ENCODE data around the gene FAM237B. TPM values are rescaled to one million over a fixed set of nuclear protein-coding genes. Genes with fewer than 3 reads are reported as not detected.

The FAM237B gene
- total and polyA plus RNA-seq, 12 donors: not detected

DNA sequence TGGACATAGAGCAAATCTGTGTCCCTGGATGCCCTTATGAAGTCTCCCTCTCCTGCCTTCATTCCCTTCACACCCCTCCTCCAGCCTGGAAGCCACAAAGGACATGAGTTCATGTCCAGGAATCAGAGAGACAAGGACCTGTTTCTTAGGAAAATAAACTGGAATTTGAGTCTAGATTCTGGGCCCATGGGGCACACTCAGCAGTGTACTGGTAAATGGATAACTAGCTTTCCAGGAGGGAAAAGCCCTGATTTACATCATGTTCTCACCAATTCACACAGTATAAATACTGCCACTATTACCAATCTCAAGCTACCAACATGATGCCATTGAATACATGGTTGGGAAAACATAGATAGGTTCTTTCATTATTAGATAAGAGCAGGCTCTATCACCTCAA, 9.9 kb downstream of the FAM237B start:
- H3K36me3 ChIP-seq: peaks cover 0 to 49% (median 0%) of the 10 kb centered on the region in 9 donors
- ATAC-seq: no peak
- intact Hi-C loops (cut with DNase I): loop anchor here in 6 of 10 donors (5.0 to 10.0 kb wide), 4 partner anchors 104 to 1236 kb away; no protein-coding TSS in a partner anchor
- no peaks in the 10 kb centered on the region for H3K4me1 ChIP-seq
- no peak for DNase-seq
- H3K27me3 ChIP-seq: peaks cover 0 to under 1% (median 0%) of the 10 kb centered on the region in 7 donors
- no peak overlapping the region for H3K27ac ChIP-seq
- no peak overlapping the region for H3K4me3 ChIP-seq
- no peaks in the 10 kb centered on the region for H3K9me3 ChIP-seq
- TF ChIP-seq, protein P1, sequence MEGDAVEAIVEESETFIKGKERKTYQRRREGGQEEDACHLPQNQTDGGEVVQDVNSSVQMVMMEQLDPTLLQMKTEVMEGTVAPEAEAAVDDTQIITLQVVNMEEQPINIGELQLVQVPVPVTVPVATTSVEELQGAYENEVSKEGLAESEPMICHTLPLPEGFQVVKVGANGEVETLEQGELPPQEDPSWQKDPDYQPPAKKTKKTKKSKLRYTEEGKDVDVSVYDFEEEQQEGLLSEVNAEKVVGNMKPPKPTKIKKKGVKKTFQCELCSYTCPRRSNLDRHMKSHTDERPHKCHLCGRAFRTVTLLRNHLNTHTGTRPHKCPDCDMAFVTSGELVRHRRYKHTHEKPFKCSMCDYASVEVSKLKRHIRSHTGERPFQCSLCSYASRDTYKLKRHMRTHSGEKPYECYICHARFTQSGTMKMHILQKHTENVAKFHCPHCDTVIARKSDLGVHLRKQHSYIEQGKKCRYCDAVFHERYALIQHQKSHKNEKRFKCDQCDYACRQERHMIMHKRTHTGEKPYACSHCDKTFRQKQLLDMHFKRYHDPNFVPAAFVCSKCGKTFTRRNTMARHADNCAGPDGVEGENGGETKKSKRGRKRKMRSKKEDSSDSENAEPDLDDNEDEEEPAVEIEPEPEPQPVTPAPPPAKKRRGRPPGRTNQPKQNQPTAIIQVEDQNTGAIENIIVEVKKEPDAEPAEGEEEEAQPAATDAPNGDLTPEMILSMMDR (IDR thresholded peaks at IDR 0.05): no peak

DNA sequence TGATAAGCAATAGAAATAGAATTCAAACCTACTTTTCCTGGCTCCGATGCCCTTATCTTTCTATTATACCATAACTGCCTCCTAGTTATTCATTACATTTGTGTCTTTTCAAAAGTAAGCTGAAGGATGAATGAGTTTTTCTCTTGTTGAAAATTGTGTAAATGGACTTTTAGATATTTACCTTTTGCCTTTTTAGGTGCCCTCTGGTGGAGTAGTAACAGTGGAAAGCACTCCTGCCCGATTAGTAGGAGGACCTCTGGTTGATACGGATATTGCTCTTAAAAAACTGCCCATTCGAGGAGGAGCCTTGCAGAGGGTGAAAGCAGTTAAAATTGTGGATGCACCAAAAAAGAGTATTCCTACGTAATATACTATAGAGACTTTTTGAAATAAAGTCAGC, 11.2 kb downstream of the FAM237B start:
- 89 to 91% methylated on average over 5 of the region's 5 CpGs for WGBS, 2 donors
- DNase-seq: no peak
- Histone ChIP-seq H3K27ac (no peak overlapping the region), H3K4me3 (no peak overlapping the region), H3K27me3 (no peaks in the 10 kb centered on the region), H3K4me1 (no peaks in the 10 kb centered on the region), H3K9me3 (no peaks in the 10 kb centered on the region), H3K36me3 (peaks cover 0 to 52% (median 0%) of the 10 kb centered on the region in 9 donors)
- TF ChIP-seq, protein P1 (IDR thresholded peaks at IDR 0.05): no peak
- intact Hi-C loops (cut with DNase I): loop anchor here in 6 of 10 donors (5.0 to 10.0 kb wide), 4 partner anchors 105 to 1235 kb away; no protein-coding TSS in a partner anchor
- no peak for ATAC-seq

DNA sequence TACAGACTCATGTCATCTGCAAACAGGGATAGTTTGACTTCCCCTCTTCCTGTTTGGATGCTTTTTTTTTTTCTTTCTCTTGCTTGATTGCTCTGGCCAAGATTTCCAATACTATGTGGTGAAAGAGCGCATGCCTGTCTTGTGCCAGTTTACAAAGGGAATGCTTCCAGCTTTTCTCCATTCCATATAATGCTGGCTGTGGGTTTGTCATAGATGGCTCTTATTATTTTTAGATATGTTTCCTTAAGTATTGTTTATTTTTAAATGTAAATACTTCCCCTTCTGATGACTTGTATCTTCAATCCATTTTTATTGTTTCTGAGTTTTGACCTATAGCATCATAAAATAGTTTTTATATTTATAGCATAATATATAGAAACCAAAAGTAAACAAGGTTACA, 17.9 kb downstream of the FAM237B start:
- H3K36me3 ChIP-seq: peaks cover 0 to 23% (median 0%) of the 10 kb centered on the region in 9 donors
- DNase-seq (no peak), ATAC-seq (no peak)
- H3K9me3 ChIP-seq: no peaks in the 10 kb centered on the region
- no peak overlapping the region for H3K4me3 ChIP-seq
- H3K4me1 ChIP-seq: no peaks in the 10 kb centered on the region
- intact Hi-C loops (cut with DNase I): no loop called here
- no peaks in the 10 kb centered on the region for H3K27me3 ChIP-seq
- TF ChIP-seq, protein P1 (IDR thresholded peaks at IDR 0.05): no peak
- 95 to 96% methylated on average over 1 of the region's 1 CpG for WGBS, 2 donors
- H3K27ac ChIP-seq: no peak overlapping the region

DNA sequence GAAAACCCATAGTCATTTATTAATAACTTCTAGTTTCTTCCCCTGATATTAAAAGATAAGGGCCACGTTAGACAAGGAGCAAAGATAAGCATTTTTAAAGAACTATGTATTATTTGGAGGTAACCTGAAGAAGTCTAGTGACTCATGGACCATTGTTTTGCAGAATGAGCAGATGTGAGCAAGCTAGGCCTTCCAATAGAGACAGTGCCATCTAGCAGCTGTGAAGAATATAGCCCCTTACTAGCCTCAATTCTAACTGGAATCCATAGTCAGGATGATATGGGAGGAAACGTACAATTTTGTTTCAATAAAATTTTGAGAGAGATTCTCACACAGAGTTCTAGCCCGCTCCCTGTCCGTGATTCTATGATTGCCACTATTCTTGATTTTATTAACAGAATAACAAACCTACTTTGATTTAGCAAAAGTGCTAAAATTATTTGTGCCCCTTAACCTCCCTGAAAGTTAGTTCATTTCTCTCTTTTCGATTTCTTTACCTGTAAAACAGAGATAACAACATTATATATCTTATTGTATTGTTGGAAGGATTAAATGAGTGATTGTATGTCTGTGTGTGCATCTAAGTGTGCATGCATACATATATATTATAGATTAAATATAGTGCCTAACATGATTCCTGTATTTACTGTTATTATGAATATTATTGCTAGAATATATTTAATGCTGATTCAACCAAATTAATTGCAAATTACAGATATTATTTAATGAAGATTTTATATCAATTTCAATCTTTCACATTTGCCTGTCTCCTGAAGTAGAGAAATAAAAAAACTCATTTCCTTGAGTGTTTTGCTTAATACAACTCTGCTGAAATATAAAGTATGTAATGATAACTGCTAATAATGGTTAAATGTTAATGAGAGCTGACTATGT, 22.7 kb downstream of the FAM237B start:
- peak in 3 of 8 donors; percentile 61 to 81 (median 62) for ATAC-seq
- DNase-seq: no peak
- intact Hi-C loops (cut with DNase I): loop anchor here in 1 of 10 donors (5.0 kb wide), 1 partner anchor 146 kb away; the partner anchor contains the start of gene STEAP1
- Histone ChIP-seq H3K4me3 (no peak overlapping the region), H3K27me3 (no peaks in the 10 kb centered on the region), H3K9me3 (no peaks in the 10 kb centered on the region), H3K27ac (no peak overlapping the region), H3K4me1 (no peaks in the 10 kb centered on the region), H3K36me3 (no peaks in the 10 kb centered on the region)
- WGBS, 2 donors: 61% methylated on average over 5 of the region's 5 CpGs
- TF ChIP-seq, protein P1 (IDR thresholded peaks at IDR 0.05): peak in 7 of 9 donors; percentile 33 to 64 (median 54)

All from heart right ventricle (tissue), 16 donors.